HEK293 (cell line): Measurements from ENCODE around the gene TBP.

Experiments
- BCL11B ChIP-seq: fragments of 450-650 bp; formaldehyde crosslinking; IDR thresholded peaks from 2 replicates; pipeline ENCODE4 v1.5.1; 2016; ENCODE audit warnings: low read depth, missing biosample characterization, missing genetic modification characterization
- BCL6B ChIP-seq: fragments of 450-650 bp; formaldehyde crosslinking; IDR thresholded peaks from 2 replicates; pipeline ENCODE4 v1.5.1; 2017; ENCODE audit warnings: missing biosample characterization, missing genetic modification characterization
- CTCF ChIP-seq: fragments of 450-650 bp; formaldehyde crosslinking; IDR thresholded peaks from 2 replicates; pipeline ENCODE4 v1.5.1; 2016; ENCODE audit warnings: missing biosample characterization, missing genetic modification characterization
- SP2 ChIP-seq: fragments of 450-650 bp; formaldehyde crosslinking; IDR thresholded peaks from 2 replicates; pipeline ENCODE4 v1.5.1; 2016; ENCODE audit warnings: missing biosample characterization, missing genetic modification characterization
- ZBTB26 ChIP-seq: fragments of 450-650 bp; formaldehyde crosslinking; optimal IDR thresholded peaks from 2 replicates; pipeline ENCODE3; 2016; ENCODE audit warnings: missing biosample characterization, mild to moderate bottlenecking, missing genetic modification characterization
- ZBTB49 ChIP-seq: fragments of 450-650 bp; formaldehyde crosslinking; IDR thresholded peaks from 2 replicates; pipeline ENCODE4 v1.5.1; 2016; ENCODE audit warnings: missing biosample characterization, missing genetic modification characterization, low read depth
- ZBTB7A ChIP-seq: fragments of 450-650 bp; formaldehyde crosslinking; IDR thresholded peaks from 2 replicates; pipeline ENCODE4 v1.5.1; 2016; ENCODE audit warnings: low read depth, missing biosample characterization, missing genetic modification characterization
- ZNF596 ChIP-seq: fragments of 450-650 bp; IDR thresholded peaks from 2 replicates; pipeline ENCODE4 v1.5.0; 2018; ENCODE audit warnings: missing biosample characterization, mild to moderate bottlenecking, missing genetic modification characterization, moderate library complexity
- ZNF701 ChIP-seq: fragments of 450-650 bp; formaldehyde crosslinking; IDR thresholded peaks from 2 replicates; pipeline ENCODE4 v1.5.1; 2016; ENCODE audit warnings: missing biosample characterization, missing genetic modification characterization
- ZSCAN18 ChIP-seq: fragments of 450-650 bp; formaldehyde crosslinking; IDR thresholded peaks from 2 replicates; pipeline ENCODE4 v1.5.1; 2016; ENCODE audit warnings: missing biosample characterization, missing genetic modification characterization
- ZSCAN4 ChIP-seq: fragments of 450-650 bp; formaldehyde crosslinking; IDR thresholded peaks from 2 replicates; pipeline ENCODE4 v1.5.1; 2017; ENCODE audit warnings: missing biosample characterization, missing genetic modification characterization

- TF ChIP-seq ZNF701 (tag by site-specific recombination) (no peak), CTCF (tag by site-specific recombination) (no peak), ZSCAN18 (tag by site-specific recombination) (no peak), ZBTB26 (tag by site-specific recombination) (no peak), ZNF596 (tag by site-specific recombination) (no peak), ZBTB7A (tag by site-specific recombination) (no peak), BCL6B (tag by site-specific recombination) (no peak), SP2 (no peak), ZBTB49 (tag by site-specific recombination) (no peak), BCL11B (tag by site-specific recombination) (no peak), ZSCAN4 (no peak)
These were observed 51.5 kb downstream of the TBP start for GRCh38 chr6:170605574-170606259.
